ENCODE results near the gene DEXI.

The DEXI gene

GRCh38 chr16:10892782-10893318 lies 49.4 kb downstream of the DEXI start:
- DNase-seq = no peak

GRCh38 chr16:10889855-10890254 lies 52.4 kb downstream of the DEXI start:
- DNase-seq = peak; percentile 51 to 68 (median 65)

- DNase-seq = peak; percentile 70 to 92 (median 82)
Observed at GRCh38 chr16:10888320-10888937, 53.8 kb downstream of the DEXI start.

- DNase-seq = peak; percentile 77 to 89 (median 84)
Observed at GRCh38 chr16:10885246-10885645, 57.0 kb downstream of the DEXI start.

GRCh38 chr16:10883004-10883403 lies 59.3 kb downstream of the DEXI start:
- peak in 1 of 4 experiments; percentile 1 for DNase-seq

GRCh38 chr16:10881479-10882030 lies 60.7 kb downstream of the DEXI start:
- peak in 3 of 4 experiments; percentile 39 to 46 (median 41) for DNase-seq

GRCh38 chr16:10880594-10881452 lies 61.4 kb downstream of the DEXI start:
- DNase-seq = peak in 3 of 4 experiments; percentile 53 to 71 (median 67)

- peak in 1 of 4 experiments; percentile 10 for DNase-seq
Observed at GRCh38 chr16:10879681-10880589, 62.3 kb downstream of the DEXI start.

Data from suppressor macrophage (primary cell).